ENCODE results near the gene NOTCH1. TPM values are rescaled to one million over a fixed set of nuclear protein-coding genes. Genes with fewer than 3 reads are reported as not detected.

Gene NOTCH1
- total RNA-seq, 2 experiments from 2014 or later, result 17.6 to 17.9 TPM

GRCh38 chr9:136447173-136447778 is 98.6 kb downstream of the NOTCH1 start:
- POLR2A ChIA-PET, result interaction anchor here (0.6 kb wide), 1 partner anchor 11 kb away, joined by 4 read pairs; no protein-coding TSS in a partner anchor
- Histone ChIP-seq H3K79me2 (ENCODE audit: insufficient read depth, low read depth, low read length) (no peaks in the 10 kb centered on the region), H4K20me1 (ENCODE audit: insufficient read depth, low read length) (no peaks in the 10 kb centered on the region), H3K9me2 (ENCODE audit: insufficient read depth, low read length) (no peaks in the 10 kb centered on the region), H3K36me3 (ENCODE audit: insufficient read depth, low read length) (peaks cover 90% of the 10 kb centered on the region), H3K4me1 (ENCODE audit: insufficient read depth, low read length, poor library complexity, severe bottlenecking) (no peaks in the 10 kb centered on the region), H2AFZ (ENCODE audit: low read length) (no peak overlapping the region), H3K27ac (ENCODE audit: low read depth, low read length, poor library complexity, severe bottlenecking) (no peak overlapping the region), H3K4me2 (ENCODE audit: low read length) (no peak overlapping the region), H3K9me3 (ENCODE audit: low read length) (no peaks in the 10 kb centered on the region), H3K4me3 (ENCODE audit: low read depth, low read length, poor library complexity, severe bottlenecking) (no peak overlapping the region)
- intact Hi-C loops (cut with micrococcal nuclease; ENCODE audit: unreplicated experiment), result no loop called here
- no peak for DNase-seq (ENCODE audit: low spot score)
- no TSS peak for BruUV-seq (replicated peaks)
- CTCF ChIA-PET (ENCODE audit: unreplicated experiment), result no interaction called here
- TF ChIP-seq EZH2phosphoT487 (IDR thresholded peaks at IDR 0.05; ENCODE audit: borderline replicate concordance, low read depth, low read length), result no peak
- TF ChIP-seq, protein P1, sequence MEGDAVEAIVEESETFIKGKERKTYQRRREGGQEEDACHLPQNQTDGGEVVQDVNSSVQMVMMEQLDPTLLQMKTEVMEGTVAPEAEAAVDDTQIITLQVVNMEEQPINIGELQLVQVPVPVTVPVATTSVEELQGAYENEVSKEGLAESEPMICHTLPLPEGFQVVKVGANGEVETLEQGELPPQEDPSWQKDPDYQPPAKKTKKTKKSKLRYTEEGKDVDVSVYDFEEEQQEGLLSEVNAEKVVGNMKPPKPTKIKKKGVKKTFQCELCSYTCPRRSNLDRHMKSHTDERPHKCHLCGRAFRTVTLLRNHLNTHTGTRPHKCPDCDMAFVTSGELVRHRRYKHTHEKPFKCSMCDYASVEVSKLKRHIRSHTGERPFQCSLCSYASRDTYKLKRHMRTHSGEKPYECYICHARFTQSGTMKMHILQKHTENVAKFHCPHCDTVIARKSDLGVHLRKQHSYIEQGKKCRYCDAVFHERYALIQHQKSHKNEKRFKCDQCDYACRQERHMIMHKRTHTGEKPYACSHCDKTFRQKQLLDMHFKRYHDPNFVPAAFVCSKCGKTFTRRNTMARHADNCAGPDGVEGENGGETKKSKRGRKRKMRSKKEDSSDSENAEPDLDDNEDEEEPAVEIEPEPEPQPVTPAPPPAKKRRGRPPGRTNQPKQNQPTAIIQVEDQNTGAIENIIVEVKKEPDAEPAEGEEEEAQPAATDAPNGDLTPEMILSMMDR (conservative IDR thresholded peaks at IDR 0.05; ENCODE audit: low read length), result no peak

DNA sequence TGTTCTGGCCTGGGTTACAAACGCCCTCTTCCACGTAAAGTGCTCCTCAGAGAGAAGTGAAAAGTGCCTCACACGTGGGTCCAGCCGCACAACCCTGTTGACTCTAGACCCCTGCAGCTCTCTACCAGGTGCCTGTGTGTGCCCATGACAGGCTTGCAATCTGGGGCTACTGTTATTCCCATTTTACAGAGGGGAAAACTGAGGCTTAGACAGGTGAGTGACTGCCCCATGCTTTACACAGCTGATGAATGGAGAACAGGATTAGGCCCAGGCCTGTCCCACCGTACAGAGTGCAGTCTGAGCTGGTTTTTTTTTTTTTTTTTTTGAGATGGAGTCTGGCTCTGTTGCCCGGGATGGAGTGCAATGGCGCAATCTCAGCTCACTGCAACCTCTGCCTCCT is 100.0 kb downstream of the NOTCH1 start:
- no peak overlapping the region for H3K4me2 ChIP-seq (ENCODE audit: low read length)
- CTCF ChIA-PET (ENCODE audit: unreplicated experiment), result no interaction called here
- BruUV-seq (replicated peaks), result no TSS peak
- no peaks in the 10 kb centered on the region for H3K79me2 ChIP-seq (ENCODE audit: insufficient read depth, low read depth, low read length)
- H2AFZ ChIP-seq (ENCODE audit: low read length), result no peak overlapping the region
- no peak overlapping the region for H3K4me3 ChIP-seq (ENCODE audit: low read depth, low read length, poor library complexity, severe bottlenecking)
- peaks cover 88% of the 10 kb centered on the region for H3K36me3 ChIP-seq (ENCODE audit: insufficient read depth, low read length)
- TF ChIP-seq, protein P1 (conservative IDR thresholded peaks at IDR 0.05; ENCODE audit: low read length), result no peak
- no peak for TF ChIP-seq EZH2phosphoT487 (IDR thresholded peaks at IDR 0.05; ENCODE audit: borderline replicate concordance, low read depth, low read length)
- POLR2A ChIA-PET, result no interaction called here
- DNase-seq (ENCODE audit: low spot score), result no peak
- no peak overlapping the region for H3K27ac ChIP-seq (ENCODE audit: low read depth, low read length, poor library complexity, severe bottlenecking)
- H3K4me1 ChIP-seq (ENCODE audit: insufficient read depth, low read length, poor library complexity, severe bottlenecking), result no peaks in the 10 kb centered on the region
- intact Hi-C loops (cut with micrococcal nuclease; ENCODE audit: unreplicated experiment), result no loop called here
- H3K9me3 ChIP-seq (ENCODE audit: low read length), result no peaks in the 10 kb centered on the region
- H4K20me1 ChIP-seq (ENCODE audit: insufficient read depth, low read length), result no peaks in the 10 kb centered on the region
- no peaks in the 10 kb centered on the region for H3K9me2 ChIP-seq (ENCODE audit: insufficient read depth, low read length)

Small RNA genes lying within 50 kb of the gene (microRNA-seq; reads per million reads assigned to microRNA genes)
- gene MIR4673 (ENCODE audit: borderline replicate concordance) (not detected), gene MIR4674 (ENCODE audit: borderline replicate concordance) (not detected)

Small RNA genes lying within 50 kb of the gene (small RNA-seq; reads per million reads assigned to genes)
- not detected for gene MIR4673
- not detected for gene MIR4674

Other genes with a start within 250 kb of the NOTCH1 start
- gene CCDC187, start 242.0 kb downstream of the NOTCH1 start, total RNA-seq (2014; rRNA removed; shearing (Covaris generic)), result not detected in 2 replicates
- gene CCDC187, start 242.0 kb downstream of the NOTCH1 start, total RNA-seq (2022), result not detected in 2 replicates
- gene GPSM1, start 218.5 kb downstream of the NOTCH1 start, total RNA-seq (2014; rRNA removed; shearing (Covaris generic)), result not detected in 2 replicates
- not detected in 2 replicates for gene GPSM1, start 218.5 kb downstream of the NOTCH1 start, total RNA-seq (2022)
- 21.2 and 21.8 TPM in 2 replicates for gene DNLZ, start 182.3 kb downstream of the NOTCH1 start, total RNA-seq (2014; rRNA removed; shearing (Covaris generic))
- 13.1 and 16.8 TPM in 2 replicates for gene DNLZ, start 182.3 kb downstream of the NOTCH1 start, total RNA-seq (2022)
- gene CARD9, start 172.4 kb downstream of the NOTCH1 start, total RNA-seq (2014; rRNA removed; shearing (Covaris generic)), result 0.92 and 1.8 TPM in 2 replicates
- 1.7 and 2.1 TPM in 2 replicates for gene CARD9, start 172.4 kb downstream of the NOTCH1 start, total RNA-seq (2022)
- 10.2 and 13.4 TPM in 2 replicates for gene SNAPC4, start 145.9 kb downstream of the NOTCH1 start, total RNA-seq (2014; rRNA removed; shearing (Covaris generic))
- 15.4 and 16.8 TPM in 2 replicates for gene SNAPC4, start 145.9 kb downstream of the NOTCH1 start, total RNA-seq (2022)
- gene ENTR1, start 135.4 kb downstream of the NOTCH1 start, total RNA-seq (2014; rRNA removed; shearing (Covaris generic)), result 87.2 and 103 TPM in 2 replicates
- 102 and 109 TPM in 2 replicates for gene ENTR1, start 135.4 kb downstream of the NOTCH1 start, total RNA-seq (2022)
- 53.3 and 60.4 TPM in 2 replicates for gene PMPCA, start 135.4 kb downstream of the NOTCH1 start, total RNA-seq (2014; rRNA removed; shearing (Covaris generic))
- gene PMPCA, start 135.4 kb downstream of the NOTCH1 start, total RNA-seq (2022), result 76.1 and 76.4 TPM in 2 replicates
- 16.7 and 20.2 TPM in 2 replicates for gene INPP5E, start 106.2 kb downstream of the NOTCH1 start, total RNA-seq (2014; rRNA removed; shearing (Covaris generic))
- gene INPP5E, start 106.2 kb downstream of the NOTCH1 start, total RNA-seq (2022), result 21.3 and 27.8 TPM in 2 replicates
- 15.5 and 23.7 TPM in 2 replicates for gene SEC16A, start 63.0 kb downstream of the NOTCH1 start, total RNA-seq (2014; rRNA removed; shearing (Covaris generic))
- gene SEC16A, start 63.0 kb downstream of the NOTCH1 start, total RNA-seq (2022), result 52.0 and 60.1 TPM in 2 replicates
- not detected in 2 replicates for gene EGFL7, start 116.9 kb upstream of the NOTCH1 start, total RNA-seq (2014; rRNA removed; shearing (Covaris generic))
- gene EGFL7, start 116.9 kb upstream of the NOTCH1 start, total RNA-seq (2022), result not detected in 2 replicates
- 20.8 and 29.6 TPM in 2 replicates for gene AGPAT2, start 141.4 kb upstream of the NOTCH1 start, total RNA-seq (2014; rRNA removed; shearing (Covaris generic))
- 15.2 and 18.3 TPM in 2 replicates for gene AGPAT2, start 141.4 kb upstream of the NOTCH1 start, total RNA-seq (2022)
- 13.3 and 13.9 TPM in 2 replicates for gene DIPK1B, start 166.5 kb upstream of the NOTCH1 start, total RNA-seq (2014; rRNA removed; shearing (Covaris generic))
- gene DIPK1B, start 166.5 kb upstream of the NOTCH1 start, total RNA-seq (2022), result 0.30 and 0.74 TPM in 2 replicates
- gene LCN10, start 196.9 kb upstream of the NOTCH1 start, total RNA-seq (2014; rRNA removed; shearing (Covaris generic)), result not detected in 2 replicates
- gene LCN10, start 196.9 kb upstream of the NOTCH1 start, total RNA-seq (2022), result not detected in 2 replicates
- not detected in 2 replicates for gene LCN6, start 202.5 kb upstream of the NOTCH1 start, total RNA-seq (2014; rRNA removed; shearing (Covaris generic))
- gene LCN6, start 202.5 kb upstream of the NOTCH1 start, total RNA-seq (2022), result not detected in 2 replicates
- not detected in 2 replicates for gene LCN8, start 212.2 kb upstream of the NOTCH1 start, total RNA-seq (2014; rRNA removed; shearing (Covaris generic))
- gene LCN8, start 212.2 kb upstream of the NOTCH1 start, total RNA-seq (2022), result not detected in 2 replicates
- not detected in 2 replicates for gene LCN15, start 218.5 kb upstream of the NOTCH1 start, total RNA-seq (2014; rRNA removed; shearing (Covaris generic))
- not detected in 2 replicates for gene LCN15, start 218.5 kb upstream of the NOTCH1 start, total RNA-seq (2022)
- 61.9 and 70.2 TPM in 2 replicates for gene TMEM141, start 245.3 kb upstream of the NOTCH1 start, total RNA-seq (2014; rRNA removed; shearing (Covaris generic))
- gene TMEM141, start 245.3 kb upstream of the NOTCH1 start, total RNA-seq (2022), result 41.5 and 43.2 TPM in 2 replicates